Activated T-cell treated with anti-CD3 and anti-CD28 coated beads, Interleukin-2, amount 50 U/mL, for 4 hours (primary cell): ENCODE measurements around the gene PCBP3. TPM values are rescaled to one million over a fixed set of nuclear protein-coding genes. Genes with fewer than 3 reads are reported as not detected.

Source experiments
- ATAC-seq, 2 donors: fragments of 200-7000 bp; cut with Tn5 transposase; one replicate each; pipeline ENCODE4 v1.10.0; 2021
- DNase-seq: peaks from one replicate; pipeline ENCODE4 v3.0.0-alpha.2; 2020
- H3K27me3 Mint-ChIP-seq: one replicate; pipeline ENCODE4 v1.8.0; 2021; ENCODE audit warnings: low read depth, mixed read lengths
- H3K36me3 Mint-ChIP-seq: one replicate; pipeline ENCODE4 v1.8.0; 2022; ENCODE audit warnings: mixed read lengths; ENCODE audit not compliant: insufficient read depth
- H3K4me1 Mint-ChIP-seq: one replicate; pipeline ENCODE4 v1.8.0; 2021; ENCODE audit warnings: low read depth, mixed read lengths
- H3K4me3 Mint-ChIP-seq: one replicate; pipeline ENCODE4 v1.8.0; 2021; ENCODE audit warnings: mild to moderate bottlenecking, moderate library complexity, mixed read lengths
- H3K9me3 Mint-ChIP-seq: one replicate; pipeline ENCODE4 v1.8.0; 2021; ENCODE audit warnings: mixed read lengths
- total RNA-seq, 3 donors: library from RNA; stranded (reverse); gene quantifications; one replicate each; pipeline ENCODE4 v1.2.1, GENCODE V29; 2021

The PCBP3 gene
- total RNA-seq, 3 donors from 2014 or later, result 2.7 to 5.7 (median 4.8) TPM

GRCh38 chr21:45726438-45726837, 82.9 kb downstream of the PCBP3 start:
- H3K9me3 Mint-ChIP-seq, result no peaks in the 10 kb centered on the region
- no peak overlapping the region for H3K4me3 Mint-ChIP-seq
- peaks cover 2% of the 10 kb centered on the region for H3K27me3 Mint-ChIP-seq

GRCh38 chr21:45727390-45727789, 83.9 kb downstream of the PCBP3 start:
- DNase-seq (no peak), ATAC-seq (no peak)
- no peak overlapping the region for H3K4me3 Mint-ChIP-seq
- H3K27me3 Mint-ChIP-seq, result peaks cover 2% of the 10 kb centered on the region
- H3K4me1 Mint-ChIP-seq, result peaks cover 2% of the 10 kb centered on the region
- peaks cover 2% of the 10 kb centered on the region for H3K36me3 Mint-ChIP-seq
- H3K9me3 Mint-ChIP-seq, result no peaks in the 10 kb centered on the region

More at GRCh38 chr21:45726438-45726837, 82.9 kb downstream of the PCBP3 start:
- H3K4me1 Mint-ChIP-seq, result peaks cover 2% of the 10 kb centered on the region
- no peaks in the 10 kb centered on the region for H3K36me3 Mint-ChIP-seq
- no peak for ATAC-seq
- DNase-seq, result no peak

GRCh38 chr21:45735259-45736000, 91.9 kb downstream of the PCBP3 start:
- Mint-ChIP-seq H3K27me3 (peaks cover 4% of the 10 kb centered on the region), H3K36me3 (peaks cover 8% of the 10 kb centered on the region), H3K9me3 (no peaks in the 10 kb centered on the region), H3K4me1 (no peaks in the 10 kb centered on the region), H3K4me3 (no peak overlapping the region)
- DNase-seq (no peak), ATAC-seq (no peak)

DNA sequence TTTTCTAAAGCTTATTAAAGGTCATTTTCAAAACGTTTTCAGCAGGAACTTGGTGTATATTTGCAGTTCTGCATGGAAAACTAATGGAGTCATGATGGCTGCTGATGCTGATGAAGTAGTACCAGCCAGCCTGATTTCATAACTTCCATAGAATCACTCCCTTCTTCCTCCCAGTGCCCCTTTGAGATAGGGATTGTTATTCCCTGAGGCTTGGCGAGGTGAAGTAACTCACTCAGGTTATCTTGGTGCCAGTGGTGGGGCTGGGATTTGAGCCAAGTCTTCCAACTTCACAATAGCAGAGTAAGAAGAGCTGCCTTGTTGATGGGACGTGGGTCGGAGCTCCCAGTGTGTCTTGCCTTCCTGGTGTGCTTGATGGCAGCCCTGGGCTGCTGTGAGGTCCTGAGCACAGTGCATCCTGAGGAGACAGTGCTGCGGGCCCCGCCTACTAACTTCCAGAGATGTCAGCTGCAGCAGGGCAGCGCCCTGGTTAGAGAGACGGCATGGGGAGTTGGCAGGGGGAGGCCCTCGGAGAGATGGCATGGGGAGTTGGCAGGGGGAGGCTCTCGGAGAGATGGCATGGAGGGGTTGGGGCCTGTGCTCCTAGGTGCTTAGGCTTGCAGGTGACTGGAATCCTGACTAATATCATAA, 92.6 kb downstream of the PCBP3 start:
- H3K36me3 Mint-ChIP-seq, result peaks cover 8% of the 10 kb centered on the region
- no peak for DNase-seq
- ATAC-seq, result no peak
- no peak overlapping the region for H3K4me3 Mint-ChIP-seq
- no peaks in the 10 kb centered on the region for H3K4me1 Mint-ChIP-seq
- H3K9me3 Mint-ChIP-seq, result no peaks in the 10 kb centered on the region
- peaks cover 4% of the 10 kb centered on the region for H3K27me3 Mint-ChIP-seq

DNA sequence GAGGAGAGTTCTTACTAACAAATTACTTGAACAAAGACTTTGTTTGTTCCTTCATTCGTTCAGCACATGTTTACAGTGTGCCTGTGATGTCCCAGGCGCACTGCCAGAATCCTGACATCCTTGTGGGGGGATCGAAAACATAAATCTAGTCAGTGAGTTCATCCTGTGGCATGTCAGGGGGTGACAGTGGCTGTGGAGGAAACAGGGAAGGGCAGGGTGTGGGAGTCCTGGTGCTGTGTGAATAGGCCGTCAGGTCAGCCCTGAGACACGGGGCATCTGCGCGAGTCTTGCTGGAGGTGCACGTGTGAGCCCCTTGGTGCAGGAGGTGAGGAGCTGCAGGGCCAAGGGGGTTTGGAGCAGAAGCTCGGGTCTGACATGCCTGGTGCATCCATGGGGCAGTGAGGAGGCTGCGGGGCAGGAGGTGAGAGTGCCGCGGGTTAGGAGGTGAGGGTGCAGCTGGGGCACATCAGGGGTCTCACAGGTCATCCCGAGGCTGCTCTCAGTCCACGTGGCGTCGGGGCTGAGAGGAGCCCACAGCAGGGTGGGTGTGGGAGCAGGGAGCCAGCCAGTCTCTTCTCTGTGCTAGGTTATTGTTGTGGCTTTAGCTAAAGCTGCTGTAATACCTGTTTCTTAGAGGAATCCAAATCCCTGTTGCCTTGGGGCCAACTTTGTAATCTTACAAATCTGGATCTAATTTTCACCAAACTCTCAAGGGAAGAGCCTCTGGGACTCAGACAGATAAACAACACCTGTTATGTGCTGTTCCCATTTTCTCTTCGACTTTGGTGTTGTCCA, 93.4 kb downstream of the PCBP3 start:
- Mint-ChIP-seq H3K4me1 (peaks cover under 1% of the 10 kb centered on the region), H3K4me3 (no peak overlapping the region), H3K36me3 (peaks cover 6% of the 10 kb centered on the region), H3K9me3 (no peaks in the 10 kb centered on the region), H3K27me3 (peaks cover 4% of the 10 kb centered on the region)
- ATAC-seq (no peak), DNase-seq (no peak)

GRCh38 chr21:45737485-45738166, 94.1 kb downstream of the PCBP3 start:
- Mint-ChIP-seq H3K9me3 (no peaks in the 10 kb centered on the region), H3K36me3 (peaks cover 6% of the 10 kb centered on the region), H3K27me3 (peaks cover 4% of the 10 kb centered on the region), H3K4me1 (peaks cover 6% of the 10 kb centered on the region), H3K4me3 (no peak overlapping the region)
- DNase-seq, result no peak
- no peak for ATAC-seq

DNA sequence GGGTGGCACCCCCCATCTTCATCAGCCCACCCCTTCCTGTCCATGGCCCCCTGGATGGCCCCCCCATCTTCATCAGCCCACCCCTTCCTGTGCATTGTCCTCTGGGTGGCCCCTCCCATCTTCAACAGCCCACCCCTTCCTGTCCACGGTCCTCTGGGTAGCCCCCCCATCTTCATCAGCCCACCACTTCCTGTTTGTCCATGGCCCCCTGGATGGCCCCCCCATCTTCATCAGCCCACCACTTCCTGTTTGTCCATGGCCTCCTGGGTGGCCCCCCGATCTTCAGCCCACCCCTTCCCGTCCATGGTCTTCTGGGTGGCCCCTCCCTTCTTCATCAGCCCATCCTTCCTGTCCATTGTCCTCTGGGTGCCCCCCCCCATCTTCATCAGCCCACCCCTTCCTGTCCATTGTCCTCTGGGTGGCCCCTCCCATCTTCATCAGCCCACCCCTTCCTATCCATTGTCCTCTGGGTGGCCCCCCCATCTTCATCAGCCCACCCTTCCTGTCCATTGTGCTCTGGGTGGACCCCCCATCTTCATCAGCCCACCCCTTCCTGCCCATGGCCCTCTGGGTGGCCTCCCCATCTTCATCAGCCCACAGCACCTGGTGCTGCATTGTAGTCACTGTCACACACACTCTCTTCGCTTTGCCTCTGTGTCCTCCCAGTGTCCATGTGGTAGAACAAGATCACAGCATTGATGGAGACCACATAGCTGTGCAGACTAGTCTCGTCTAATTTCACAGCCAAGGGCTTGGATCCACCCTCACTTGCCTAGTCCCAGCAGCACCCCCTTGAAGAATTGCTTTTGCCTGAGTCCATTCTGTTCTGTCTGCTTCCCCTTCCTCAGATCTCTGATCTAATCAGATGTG, 95.9 kb downstream of the PCBP3 start:
- Mint-ChIP-seq H3K4me3 (no peak overlapping the region), H3K9me3 (no peaks in the 10 kb centered on the region), H3K27me3 (peaks cover 4% of the 10 kb centered on the region), H3K4me1 (peaks cover 6% of the 10 kb centered on the region), H3K36me3 (peaks cover 2% of the 10 kb centered on the region)
- no peak for DNase-seq
- ATAC-seq, result no peak

DNA sequence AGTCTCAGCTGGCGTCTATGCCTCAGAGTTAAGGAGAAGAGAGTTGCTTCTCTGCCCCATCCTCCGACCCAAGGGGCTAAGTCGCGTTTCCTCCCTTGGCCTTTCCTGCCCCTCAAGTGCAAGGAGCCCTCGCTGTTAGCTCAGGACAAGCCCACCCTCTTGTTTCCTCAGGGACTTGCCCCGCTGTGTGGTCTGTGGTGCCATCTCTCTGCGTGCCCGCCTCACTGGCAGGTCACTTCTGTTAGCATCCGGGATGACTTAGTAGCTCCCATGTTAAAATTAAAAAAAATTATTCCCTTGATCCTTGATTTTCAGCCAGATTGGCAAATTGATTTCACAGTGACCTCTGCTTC, 96.5 kb downstream of the PCBP3 start:
- ATAC-seq, result no peak
- Mint-ChIP-seq H3K36me3 (peaks cover 4% of the 10 kb centered on the region), H3K9me3 (no peaks in the 10 kb centered on the region), H3K4me1 (peaks cover 6% of the 10 kb centered on the region), H3K27me3 (peaks cover 4% of the 10 kb centered on the region), H3K4me3 (no peak overlapping the region)
- no peak for DNase-seq

GRCh38 chr21:45740491-45741357, 97.2 kb downstream of the PCBP3 start:
- no peak for ATAC-seq
- H3K4me1 Mint-ChIP-seq, result peaks cover 6% of the 10 kb centered on the region
- peaks cover 9% of the 10 kb centered on the region for H3K36me3 Mint-ChIP-seq

DNA sequence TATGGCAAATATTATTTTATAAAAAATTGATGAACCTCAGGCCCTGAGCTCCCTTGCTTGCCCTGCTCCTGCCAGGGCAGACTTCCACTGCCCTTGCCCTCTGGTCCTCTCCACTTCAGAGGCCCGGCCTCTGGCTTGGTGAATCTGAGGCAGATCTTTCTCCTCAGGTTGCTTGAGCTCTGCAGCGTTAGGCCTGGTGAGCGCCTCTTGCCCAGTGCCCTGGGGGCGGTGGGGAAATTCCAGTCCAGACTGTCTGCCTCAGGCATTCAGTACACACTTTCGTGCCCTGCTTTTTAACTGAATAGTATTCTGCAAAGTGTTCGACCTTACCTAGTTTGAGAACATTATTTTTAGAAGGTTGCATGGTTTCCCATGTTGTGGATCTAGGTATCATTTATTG, 98.2 kb downstream of the PCBP3 start:
- DNase-seq (no peak), ATAC-seq (peak in 1 of 2 donors; percentile 58)
- Mint-ChIP-seq H3K36me3 (peaks cover 9% of the 10 kb centered on the region), H3K4me3 (no peak overlapping the region), H3K27me3 (no peaks in the 10 kb centered on the region), H3K4me1 (peaks cover 6% of the 10 kb centered on the region), H3K9me3 (no peaks in the 10 kb centered on the region)

More at GRCh38 chr21:45740491-45741357, 97.2 kb downstream of the PCBP3 start:
- H3K4me3 Mint-ChIP-seq, result no peak overlapping the region
- no peak for DNase-seq
- peaks cover 4% of the 10 kb centered on the region for H3K27me3 Mint-ChIP-seq
- H3K9me3 Mint-ChIP-seq, result no peaks in the 10 kb centered on the region

DNA sequence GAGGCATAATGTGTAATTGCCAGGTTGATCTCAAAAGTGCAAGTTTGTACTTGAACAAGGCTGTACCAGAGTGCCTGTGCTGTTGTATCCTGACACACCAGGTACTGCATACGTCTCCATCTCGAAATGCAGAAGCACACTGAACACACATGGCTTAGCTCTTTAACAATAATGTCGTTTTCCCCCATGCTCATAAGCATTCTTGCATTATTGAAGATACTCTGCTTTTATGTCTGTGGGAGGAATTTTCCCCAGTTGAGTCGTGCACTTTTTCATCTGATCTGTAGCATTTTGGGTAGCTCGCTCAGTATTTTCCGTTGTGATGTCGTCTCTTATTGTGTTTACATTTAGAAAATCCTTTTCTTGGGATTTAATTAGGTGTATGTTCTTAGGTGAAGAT, 98.7 kb downstream of the PCBP3 start:
- H3K4me1 Mint-ChIP-seq, result peaks cover 8% of the 10 kb centered on the region
- H3K27me3 Mint-ChIP-seq, result no peaks in the 10 kb centered on the region
- peaks cover 9% of the 10 kb centered on the region for H3K36me3 Mint-ChIP-seq
- no peaks in the 10 kb centered on the region for H3K9me3 Mint-ChIP-seq
- DNase-seq (no peak), ATAC-seq (no peak)
- no peak overlapping the region for H3K4me3 Mint-ChIP-seq

DNA sequence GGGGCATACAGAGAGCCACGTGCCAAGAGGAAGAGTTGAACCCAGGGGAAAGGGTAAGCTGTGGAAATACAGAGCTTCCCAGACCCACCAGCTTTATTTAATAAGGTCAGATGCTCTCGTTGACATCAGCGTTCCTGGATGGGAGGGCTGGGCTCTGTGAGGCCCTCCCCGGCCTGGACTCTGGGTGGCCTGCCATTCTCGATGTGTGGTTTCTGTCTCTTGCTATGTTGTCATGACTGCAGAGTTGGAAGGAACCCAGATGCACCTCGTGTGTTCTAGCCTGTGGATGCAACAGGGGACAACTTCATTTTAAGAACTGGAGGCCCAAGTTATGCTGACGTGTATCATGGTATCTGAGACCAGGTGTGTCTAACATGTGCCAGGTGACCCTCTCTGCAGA, 101.7 kb downstream of the PCBP3 start:
- Mint-ChIP-seq H3K27me3 (no peaks in the 10 kb centered on the region), H3K4me3 (no peak overlapping the region), H3K4me1 (peaks cover 8% of the 10 kb centered on the region), H3K36me3 (peaks cover 9% of the 10 kb centered on the region), H3K9me3 (no peaks in the 10 kb centered on the region)
- DNase-seq (no peak), ATAC-seq (no peak)
